Kidney tubule cell (primary cell): ENCODE measurements around the gene LRRD1.
"Not testable (repeated sequence)": the region's sequence is repeated elsewhere in the genome, so short reads cannot be mapped to it uniquely, and the experiment has no call there.

Source experiments
- DNase-seq: peaks from one replicate; pipeline ENCODE4 v3.0.0-alpha.2; 2018; ENCODE audit warnings: low spot score

The LRRD1 gene

GRCh38 chr7:92141161-92141560 is 37.8 kb downstream of the LRRD1 start:
- no peak for DNase-seq

GRCh38 chr7:92137557-92137956 is 41.4 kb downstream of the LRRD1 start:
- no peak for DNase-seq

GRCh38 chr7:92135052-92135889 is 43.7 kb downstream of the LRRD1 start:
- peak; percentile 45 for DNase-seq

- peak; percentile 92 for DNase-seq
Observed at GRCh38 chr7:92134271-92135051, 44.5 kb downstream of the LRRD1 start, which contains the start of gene CYP51A1. CYP51A1 (minus strand) TSS chr7:92134477; CDS start chr7:92134364, 113 bp downstream.

GRCh38 chr7:92133737-92134270 is 45.1 kb downstream of the LRRD1 start:
- peak; percentile 59 for DNase-seq

- DNase-seq: no peak
Observed at GRCh38 chr7:92133133-92133736, 45.7 kb downstream of the LRRD1 start.

- no peak for DNase-seq
Observed at GRCh38 chr7:92131764-92132330, 47.1 kb downstream of the LRRD1 start.

- no peak for DNase-seq
Observed at GRCh38 chr7:92131093-92131492, 47.8 kb downstream of the LRRD1 start.

GRCh38 chr7:92121681-92122080 is 57.3 kb downstream of the LRRD1 start:
- DNase-seq: no peak

GRCh38 chr7:92119213-92119759 is 59.7 kb downstream of the LRRD1 start:
- DNase-seq: no peak

- DNase-seq: no peak
Observed at GRCh38 chr7:92116949-92117348, 62.0 kb downstream of the LRRD1 start.

GRCh38 chr7:92115821-92116220 is 63.1 kb downstream of the LRRD1 start:
- no peak for DNase-seq

- DNase-seq: no peak
Observed at GRCh38 chr7:92110857-92111256, 68.1 kb downstream of the LRRD1 start.

GRCh38 chr7:92108821-92109220 is 70.1 kb downstream of the LRRD1 start:
- DNase-seq: no peak

GRCh38 chr7:92102862-92103261 is 76.1 kb downstream of the LRRD1 start:
- not testable (repeated sequence) for DNase-seq

GRCh38 chr7:92100534-92100933 is 78.4 kb downstream of the LRRD1 start:
- DNase-seq: no peak

GRCh38 chr7:92095380-92095779 is 83.6 kb downstream of the LRRD1 start:
- DNase-seq: no peak
